GM13977 (cell line): ENCODE measurements around the gene MYL2.

Source experiments
- DNase-seq: peaks from one replicate; pipeline ENCODE4 v3.0.0; 2012; ENCODE audit warnings: low spot score
- in situ Hi-C: fragments of 300-500 bp; cut with MboI; formaldehyde crosslinking; loops from one replicate; pipeline ENCODE4 v1.12.0; 2022; ENCODE audit warnings: low sequenced_read_pairs, low pct_unique_long_range_greater_than_20kb, mixed read lengths, inconsistent platforms; ENCODE audit not compliant: unreplicated experiment
- TF ChIP-seq, protein P1 (sequence below): IDR thresholded peaks from 2 replicates; pipeline ENCODE4 v1.5.1; 2012; ENCODE audit warnings: mild to moderate bottlenecking, control low read depth; ENCODE audit not compliant: insufficient read depth; ENCODE audit errors: extremely low read depth, missing control alignments

Gene MYL2

GRCh38 chr12:110913119-110914056 is 7.0 kb downstream of the MYL2 start:
- TF ChIP-seq, protein P1, sequence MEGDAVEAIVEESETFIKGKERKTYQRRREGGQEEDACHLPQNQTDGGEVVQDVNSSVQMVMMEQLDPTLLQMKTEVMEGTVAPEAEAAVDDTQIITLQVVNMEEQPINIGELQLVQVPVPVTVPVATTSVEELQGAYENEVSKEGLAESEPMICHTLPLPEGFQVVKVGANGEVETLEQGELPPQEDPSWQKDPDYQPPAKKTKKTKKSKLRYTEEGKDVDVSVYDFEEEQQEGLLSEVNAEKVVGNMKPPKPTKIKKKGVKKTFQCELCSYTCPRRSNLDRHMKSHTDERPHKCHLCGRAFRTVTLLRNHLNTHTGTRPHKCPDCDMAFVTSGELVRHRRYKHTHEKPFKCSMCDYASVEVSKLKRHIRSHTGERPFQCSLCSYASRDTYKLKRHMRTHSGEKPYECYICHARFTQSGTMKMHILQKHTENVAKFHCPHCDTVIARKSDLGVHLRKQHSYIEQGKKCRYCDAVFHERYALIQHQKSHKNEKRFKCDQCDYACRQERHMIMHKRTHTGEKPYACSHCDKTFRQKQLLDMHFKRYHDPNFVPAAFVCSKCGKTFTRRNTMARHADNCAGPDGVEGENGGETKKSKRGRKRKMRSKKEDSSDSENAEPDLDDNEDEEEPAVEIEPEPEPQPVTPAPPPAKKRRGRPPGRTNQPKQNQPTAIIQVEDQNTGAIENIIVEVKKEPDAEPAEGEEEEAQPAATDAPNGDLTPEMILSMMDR: no peak
- DNase-seq: peak; percentile 84
- in situ Hi-C loops: no loop called here

DNA sequence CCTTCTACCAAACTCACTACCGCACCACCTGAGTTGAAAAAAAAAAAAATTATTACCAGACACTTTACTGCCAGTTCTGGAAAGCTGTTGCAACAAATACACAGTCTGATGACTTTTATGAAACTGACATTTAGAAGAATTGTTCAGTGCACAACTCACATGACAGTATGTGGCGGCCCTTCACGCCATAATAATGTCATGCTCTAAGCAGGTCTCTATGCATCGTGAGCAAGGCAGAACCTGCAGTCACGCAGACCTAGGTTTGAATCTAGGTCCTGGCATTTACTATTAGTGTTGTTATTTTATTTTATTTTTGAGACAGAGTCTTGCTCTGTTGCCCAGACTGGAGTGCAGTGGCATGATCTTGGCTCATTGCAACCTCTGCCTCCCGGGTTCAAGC is 8.1 kb downstream of the MYL2 start:
- TF ChIP-seq, protein P1: no peak
- DNase-seq: no peak
- in situ Hi-C loops: no loop called here

GRCh38 chr12:110908377-110909152 is 11.8 kb downstream of the MYL2 start:
- no peak for DNase-seq
- in situ Hi-C loops: no loop called here
- TF ChIP-seq, protein P1: no peak

DNA sequence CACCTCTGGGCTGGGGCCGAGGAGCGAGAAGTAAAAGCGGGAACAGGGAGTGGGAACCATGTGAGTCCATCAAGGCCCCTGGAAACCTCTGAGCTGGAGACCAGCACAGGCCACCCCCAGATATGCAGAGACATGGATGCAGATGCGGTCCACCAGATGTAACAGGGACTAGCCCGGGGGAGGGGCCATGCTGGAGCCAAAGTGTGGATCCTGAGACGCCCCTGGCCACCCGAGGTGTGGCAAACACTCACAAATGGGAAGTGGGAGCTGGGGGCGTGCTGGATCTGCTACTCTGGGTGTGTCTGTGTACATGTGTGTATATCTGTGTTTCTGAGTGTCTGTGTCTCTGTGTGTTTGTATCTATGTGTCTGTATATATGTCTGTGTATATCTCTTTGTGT is 12.8 kb downstream of the MYL2 start:
- TF ChIP-seq, protein P1: no peak
- no peak for DNase-seq
- in situ Hi-C loops: no loop called here

DNA sequence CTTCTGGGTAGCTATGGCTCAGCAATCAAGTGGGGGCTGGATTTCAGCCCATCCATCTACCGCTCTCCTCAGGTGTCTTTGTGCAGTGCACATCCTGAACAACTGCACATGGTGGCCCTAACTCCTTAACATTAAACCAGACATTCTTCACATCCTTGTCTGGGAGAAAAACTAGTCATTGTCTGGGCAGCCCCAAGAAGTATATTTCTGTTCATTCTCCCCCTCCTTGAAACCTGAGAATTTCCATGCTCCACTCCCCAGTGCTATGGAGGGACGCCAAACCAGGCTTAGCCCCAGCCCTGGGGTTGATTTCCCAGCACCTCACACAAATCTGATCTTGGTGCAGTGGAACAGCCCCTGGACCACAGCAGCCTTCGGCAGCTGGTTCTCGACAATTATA is 13.4 kb downstream of the MYL2 start:
- no peak for DNase-seq
- TF ChIP-seq, protein P1: no peak

GRCh38 chr12:110906516-110906915 is 13.9 kb downstream of the MYL2 start:
- no peak for DNase-seq
- TF ChIP-seq, protein P1: no peak
- in situ Hi-C loops: no loop called here

More for the DNA sequence above, 13.4 kb downstream of the MYL2 start:
- in situ Hi-C loops: no loop called here
